Inflammatory macrophage (primary cell): Measurements from ENCODE around the gene TMED6.
"Not testable (repeated sequence)": the region's sequence is repeated elsewhere in the genome, so short reads cannot be mapped to it uniquely, and the experiment has no call there.

Source experiments
- DNase-seq, 2 donors: peaks; one replicate each; pipeline ENCODE4 v3.0.0-alpha.2; 2020 to 2022

TMED6 gene

GRCh38 chr16:69360070-69360469, 8.5 kb upstream of the TMED6 start:
- DNase-seq = not testable (repeated sequence)

- DNase-seq = no peak
These were observed 951 bp downstream of the TMED6 start for GRCh38 chr16:69350536-69351133.

GRCh38 chr16:69349536-69349935, 2.0 kb downstream of the TMED6 start:
- DNase-seq = no peak

- DNase-seq = no peak
These were observed 3.4 kb downstream of the TMED6 start for GRCh38 chr16:69348222-69348621.

GRCh38 chr16:69346683-69347082, 4.9 kb downstream of the TMED6 start:
- DNase-seq = peak in 1 of 2 donors; percentile 19

GRCh38 chr16:69345923-69346322, 5.7 kb downstream of the TMED6 start:
- peak; percentile 58 to 79 for DNase-seq

GRCh38 chr16:69344171-69344570, 7.4 kb downstream of the TMED6 start:
- no peak for DNase-seq

- DNase-seq = no peak
These were observed 11.4 kb downstream of the TMED6 start for GRCh38 chr16:69340095-69340644.

- peak; percentile 98 for DNase-seq
These were observed 12.1 kb downstream of the TMED6 start, which contains the start of the genes COG8 and NIP7 for GRCh38 chr16:69339289-69340094. Gene COG8 (minus strand): TSS chr16:69339564. CDS start chr16:69339552, 12 bp downstream. Gene NIP7 (plus strand): TSS chr16:69339772. CDS start chr16:69339830, 58 bp downstream.

- no peak for DNase-seq
These were observed 12.9 kb downstream of the TMED6 start for GRCh38 chr16:69338557-69339288.

- DNase-seq = no peak
These were observed 16.9 kb downstream of the TMED6 start for GRCh38 chr16:69334696-69335095.

GRCh38 chr16:69330286-69331109, 21.1 kb downstream of the TMED6 start, which contains the start of gene PDF:
Gene PDF (minus strand): TSS chr16:69330588. CDS start chr16:69330570, 18 bp downstream.
- peak; percentile 92 to 94 for DNase-seq

- peak in 1 of 2 donors; percentile 24 for DNase-seq
These were observed 22.0 kb downstream of the TMED6 start for GRCh38 chr16:69329369-69330285.

- no peak for DNase-seq
These were observed 22.7 kb downstream of the TMED6 start for GRCh38 chr16:69328854-69329316.

GRCh38 chr16:69327585-69328310, 23.8 kb downstream of the TMED6 start:
- DNase-seq = no peak

- DNase-seq = no peak
These were observed 25.3 kb downstream of the TMED6 start for GRCh38 chr16:69326172-69326873.

- DNase-seq = no peak
These were observed 25.8 kb downstream of the TMED6 start for GRCh38 chr16:69325784-69326171.

GRCh38 chr16:69324585-69325253, 26.9 kb downstream of the TMED6 start:
- DNase-seq = no peak
